HG02610 (cell line): ENCODE results near the gene MACROD2.
"Not testable (repeated sequence)": the region's sequence is repeated elsewhere in the genome, so short reads cannot be mapped to it uniquely, and the experiment has no call there.

Experiments
- ATAC-seq: cut with Tn5 transposase; IDR thresholded peaks from one replicate; pipeline ENCODE4 v1.9.1; 2021; ENCODE audit warnings: mild to moderate bottlenecking, moderate library complexity; ENCODE audit not compliant: unreplicated experiment

Gene MACROD2

DNA sequence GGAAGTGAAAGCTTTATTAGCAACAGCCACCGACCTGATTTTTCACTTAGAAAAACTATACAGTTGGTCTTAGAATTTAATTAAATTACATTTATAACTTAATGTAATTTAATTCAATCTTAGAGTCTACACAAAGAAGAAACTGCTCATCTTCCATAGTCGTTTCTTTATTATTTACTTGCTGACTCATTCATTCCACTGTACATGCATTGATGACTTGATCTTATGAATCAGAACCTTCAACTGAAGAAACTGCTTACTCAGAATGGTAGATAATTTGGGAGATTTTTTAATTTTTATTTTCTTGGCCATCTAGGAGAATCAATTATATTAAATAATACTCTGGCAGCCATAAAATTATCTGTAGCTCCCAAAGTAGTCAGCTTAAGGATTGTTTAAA lies 1363.7 kb downstream of the MACROD2 start:
- no peak for ATAC-seq

DNA sequence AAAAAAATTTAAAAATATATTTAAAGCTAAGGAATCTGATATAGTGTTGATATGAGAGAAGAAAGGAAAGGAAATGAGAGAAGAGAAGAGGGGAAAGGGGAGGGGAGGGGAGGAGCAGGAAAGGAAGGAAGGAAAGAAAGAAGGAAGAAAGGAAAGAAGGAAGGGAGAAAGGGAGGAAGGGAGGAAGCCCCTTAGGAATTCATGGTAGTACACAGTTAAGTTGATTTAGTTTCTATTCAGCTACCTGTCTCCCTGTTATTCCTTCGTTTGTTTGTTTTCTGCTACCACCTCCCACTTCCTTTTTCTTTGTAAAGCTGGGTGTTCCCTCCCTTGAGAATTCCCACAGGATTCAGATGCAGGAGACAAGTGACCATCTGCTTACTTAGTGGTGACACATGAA lies 1367.5 kb downstream of the MACROD2 start:
- ATAC-seq = no peak

DNA sequence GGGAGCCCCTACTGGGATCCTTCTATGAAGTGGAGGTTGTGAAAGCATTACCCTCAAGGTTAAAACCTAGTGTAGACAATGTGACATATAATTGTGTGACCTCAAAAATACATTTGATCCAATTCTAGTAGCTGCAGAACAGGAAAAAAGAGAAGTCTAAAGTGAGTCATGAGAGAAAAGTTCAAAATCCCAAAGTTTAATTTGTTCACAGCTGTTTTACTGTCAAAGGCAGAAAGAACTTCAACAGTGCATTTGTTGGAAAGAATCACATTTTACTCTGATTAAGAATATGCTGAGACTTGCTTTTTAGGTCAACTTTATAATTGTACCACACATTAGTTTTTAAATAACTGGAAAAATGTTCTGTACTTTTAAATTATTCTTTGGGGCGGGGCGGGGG lies 1369.5 kb downstream of the MACROD2 start:
- ATAC-seq = no peak

GRCh38 chr20:15370370-15370769 lies 1375.1 kb downstream of the MACROD2 start:
- ATAC-seq = no peak

GRCh38 chr20:15374682-15375081 lies 1379.4 kb downstream of the MACROD2 start:
- no peak for ATAC-seq

DNA sequence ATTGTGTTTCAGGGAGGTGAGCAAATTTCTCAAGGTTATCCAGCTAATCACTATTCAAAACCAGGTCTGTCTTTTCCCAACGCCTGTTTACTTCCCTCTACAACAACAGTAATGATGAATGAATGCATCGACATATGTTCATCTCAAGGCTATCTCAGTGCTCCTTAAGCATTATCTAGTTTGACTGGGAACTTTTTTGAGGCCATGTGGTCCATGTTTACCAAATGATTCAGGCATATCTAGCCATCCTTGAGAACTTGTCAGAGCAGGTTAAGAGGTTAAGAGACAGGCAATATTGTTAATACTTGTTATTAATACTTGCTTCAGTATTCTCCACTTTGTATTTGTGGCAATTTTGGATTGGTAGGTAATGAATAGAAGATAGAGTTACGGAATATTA lies 1380.5 kb downstream of the MACROD2 start:
- ATAC-seq = no peak

GRCh38 chr20:15377603-15378002 lies 1382.3 kb downstream of the MACROD2 start:
- not testable (repeated sequence) for ATAC-seq

DNA sequence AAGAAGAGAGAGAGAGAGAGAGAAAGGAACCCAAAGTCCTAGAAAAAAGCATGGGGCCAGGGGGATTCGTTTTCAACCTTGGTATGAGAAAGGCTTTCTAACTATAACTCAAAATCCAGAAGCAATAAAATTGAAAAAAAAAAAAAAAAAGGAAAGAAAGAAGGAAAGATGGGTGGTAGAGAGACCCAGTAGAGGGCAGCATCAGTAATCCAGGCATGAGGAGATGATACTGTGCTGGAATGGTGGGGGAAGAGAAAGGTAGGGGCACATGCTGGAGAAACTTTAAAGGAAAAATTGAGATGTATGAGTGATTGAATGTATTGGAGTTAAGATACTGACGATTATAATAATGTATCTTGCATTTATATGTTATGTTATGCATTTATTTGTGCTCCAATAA lies 1382.8 kb downstream of the MACROD2 start:
- no peak for ATAC-seq

- no peak for ATAC-seq
Measured at GRCh38 chr20:15379681-15380296, 1384.5 kb downstream of the MACROD2 start.

DNA sequence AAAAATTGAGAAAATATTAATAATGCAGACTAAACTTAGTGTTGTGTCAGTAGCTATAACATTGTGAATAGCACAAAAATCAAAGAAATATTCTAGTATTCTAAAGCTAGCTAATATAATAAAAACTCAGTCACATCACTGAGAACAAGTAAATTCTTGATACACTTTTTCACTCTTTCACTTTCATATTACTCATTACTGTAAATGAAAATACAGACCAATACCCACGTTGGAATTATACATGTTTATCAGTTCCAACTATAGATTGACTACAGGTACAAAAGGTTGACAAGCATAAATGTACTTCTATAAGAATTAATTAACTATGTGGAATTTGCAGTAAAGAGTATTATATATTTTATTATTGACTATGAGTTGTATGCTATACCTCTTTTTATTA lies 1385.5 kb downstream of the MACROD2 start:
- no peak for ATAC-seq

GRCh38 chr20:15387228-15387627 lies 1391.9 kb downstream of the MACROD2 start:
- ATAC-seq = no peak

GRCh38 chr20:15395457-15395856 lies 1400.1 kb downstream of the MACROD2 start:
- ATAC-seq = no peak

- no peak for ATAC-seq
Measured at GRCh38 chr20:15396026-15396425, 1400.7 kb downstream of the MACROD2 start.

GRCh38 chr20:15396900-15397299 lies 1401.6 kb downstream of the MACROD2 start:
- ATAC-seq = no peak

GRCh38 chr20:15399781-15400180 lies 1404.5 kb downstream of the MACROD2 start:
- no peak for ATAC-seq

DNA sequence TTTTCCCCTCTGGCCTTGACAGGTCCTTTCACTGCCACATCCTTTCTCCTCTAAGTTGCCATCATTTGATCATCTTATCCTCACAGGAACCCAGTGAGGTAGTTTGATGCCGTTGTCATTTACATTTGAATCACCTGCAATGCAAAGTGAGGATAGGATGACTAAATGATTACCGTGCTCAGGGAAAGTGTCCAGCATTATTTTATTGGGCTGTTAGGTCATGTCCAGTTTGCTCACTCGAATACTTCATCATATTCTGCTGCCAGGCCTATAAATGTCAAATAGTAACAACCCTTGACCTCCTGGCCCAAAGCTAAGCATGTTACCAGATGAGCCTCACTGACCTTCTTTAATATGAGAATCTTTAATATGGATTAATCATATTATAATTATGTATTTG lies 1410.8 kb downstream of the MACROD2 start:
- no peak for ATAC-seq

GRCh38 chr20:15411781-15412180 lies 1416.5 kb downstream of the MACROD2 start:
- no peak for ATAC-seq

DNA sequence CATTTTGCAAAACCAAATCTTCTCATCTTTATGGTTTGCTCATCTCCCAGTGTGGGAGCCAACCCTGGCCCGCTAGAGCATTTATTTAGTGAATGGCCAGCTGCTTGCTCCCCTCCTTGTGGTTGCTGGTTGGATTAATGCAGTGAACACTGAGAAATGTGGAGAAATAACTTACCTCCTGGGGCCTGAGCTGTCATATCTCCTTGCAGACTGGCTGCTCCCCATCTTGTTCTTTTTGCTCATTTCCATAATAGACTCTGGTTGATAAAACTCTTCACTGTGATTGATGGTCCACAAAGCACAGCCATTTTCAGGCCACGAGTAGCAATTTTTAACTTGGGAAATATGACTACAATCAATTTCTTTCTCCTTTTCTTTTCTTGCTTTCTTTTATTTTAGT lies 1420.6 kb downstream of the MACROD2 start:
- ATAC-seq = no peak

DNA sequence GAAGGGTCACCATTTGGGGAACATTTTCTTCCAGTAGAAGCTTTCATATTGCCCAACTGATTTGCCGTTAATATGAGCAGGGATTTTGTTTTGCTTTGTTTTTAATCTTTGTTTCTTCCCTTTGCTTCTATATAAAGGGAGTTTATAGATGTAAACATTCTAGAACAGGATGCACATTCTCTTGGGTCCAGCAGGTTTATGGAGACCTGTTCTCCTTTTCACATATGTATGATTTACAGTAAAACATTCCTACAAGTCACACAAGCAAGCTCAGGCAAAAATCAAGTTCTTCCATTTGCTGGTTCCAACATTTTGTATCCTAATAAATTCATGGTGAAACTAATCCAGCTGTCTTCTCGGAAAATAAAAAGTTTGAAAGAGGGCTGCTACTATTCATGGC lies 1424.5 kb downstream of the MACROD2 start:
- ATAC-seq = no peak

DNA sequence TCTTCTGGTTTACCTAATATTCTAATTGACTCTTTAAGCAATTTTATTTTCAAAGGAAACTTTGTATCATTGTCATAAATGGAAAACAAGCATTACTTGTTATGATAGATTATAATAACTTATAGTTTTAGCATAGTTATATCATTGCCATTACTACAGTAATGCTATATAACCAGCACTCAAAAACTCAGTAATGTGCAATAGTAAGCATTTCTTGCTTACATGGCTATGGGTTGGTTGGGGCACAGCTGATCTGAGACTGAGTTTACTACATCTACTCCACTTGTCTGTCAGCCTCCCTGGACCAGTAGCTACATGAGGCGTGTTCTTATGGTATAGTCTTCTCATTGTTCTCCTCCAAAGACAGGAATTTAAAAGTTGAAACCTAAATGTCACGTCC lies 1427.7 kb downstream of the MACROD2 start:
- ATAC-seq = no peak

DNA sequence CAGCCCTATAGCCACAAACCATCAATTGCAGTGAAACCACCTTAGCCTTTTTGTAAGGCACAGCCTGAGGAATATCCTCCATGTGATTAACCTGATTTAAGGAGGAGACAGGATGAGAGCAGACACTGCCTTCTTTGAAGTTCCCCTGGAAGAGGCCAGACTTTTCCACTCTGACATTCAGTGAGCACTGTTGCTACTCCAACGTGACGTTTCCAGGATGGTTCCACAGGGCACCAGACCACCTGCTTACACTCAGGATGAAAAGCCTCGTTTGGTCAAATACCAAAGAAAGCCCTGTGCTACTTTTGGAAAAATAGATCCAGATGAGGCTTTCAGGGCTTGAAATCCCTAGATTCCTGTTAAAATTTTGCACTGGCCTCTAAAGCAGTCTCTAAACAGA lies 1444.2 kb downstream of the MACROD2 start:
- no peak for ATAC-seq

DNA sequence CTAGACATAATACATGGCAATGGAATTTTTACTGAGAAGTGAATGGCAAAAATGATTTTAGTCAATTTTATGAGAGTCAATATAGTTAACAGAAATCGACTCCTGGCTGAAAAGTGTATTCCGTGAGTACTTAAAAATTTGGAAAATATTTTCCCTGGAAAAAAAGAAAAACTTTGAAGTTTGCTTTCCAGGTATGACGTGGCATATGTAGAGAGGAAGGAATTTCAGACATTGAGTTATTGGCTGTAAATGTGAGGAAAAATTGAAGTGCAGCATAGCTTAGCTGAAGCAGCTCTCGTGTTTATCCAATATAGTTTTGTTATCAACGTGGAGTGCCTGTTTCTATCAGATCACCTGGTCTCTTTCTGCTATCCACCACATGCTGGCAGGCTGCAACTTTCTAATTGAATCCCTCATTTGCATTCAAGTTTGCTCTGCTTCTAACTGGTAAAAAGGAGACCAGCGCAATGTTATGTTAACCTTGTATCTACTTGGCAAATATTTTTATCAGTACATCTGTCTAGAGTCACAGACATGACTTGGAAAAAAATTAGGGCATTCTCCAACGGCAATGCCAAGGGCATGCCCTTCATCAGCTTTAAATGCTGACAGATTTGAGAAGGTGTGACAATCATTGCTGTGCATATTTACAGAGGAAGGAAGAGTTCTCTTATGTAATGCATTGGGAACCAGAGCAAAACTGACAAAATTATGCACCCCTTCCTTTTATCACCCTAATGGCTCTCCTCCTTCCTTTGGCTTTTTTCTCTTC lies 1444.9 kb downstream of the MACROD2 start:
- ATAC-seq = no peak
